Endodermal cell (in vitro differentiated cells): ENCODE data around the gene CYP4V2. TPM values are rescaled to one million over a fixed set of nuclear protein-coding genes. Genes with fewer than 3 reads are reported as not detected.

ENCODE experiments used
- DNase-seq: peaks from one replicate; pipeline ENCODE4 v3.0.0-alpha.2; 2017
- H3K27ac ChIP-seq: 2 replicates; pipeline ENCODE4 v1.5.1; 2013; ENCODE audit warnings: mild to moderate bottlenecking, low read depth, low read length, moderate library complexity
- H3K27me3 ChIP-seq: 2 replicates; pipeline ENCODE4 v1.6.1; 2013; ENCODE audit warnings: mild to moderate bottlenecking, low read length, moderate library complexity; ENCODE audit not compliant: insufficient read depth, control insufficient read depth, poor library complexity, severe bottlenecking
- H3K36me3 ChIP-seq: 2 replicates; pipeline ENCODE4 v1.7.0; 2013; ENCODE audit warnings: mild to moderate bottlenecking, low read length, moderate library complexity; ENCODE audit not compliant: control insufficient read depth, insufficient read depth
- H3K4me1 ChIP-seq: one replicate; pipeline ENCODE4 v1.7.0; 2013; ENCODE audit warnings: low read length; ENCODE audit not compliant: control insufficient read depth, insufficient read depth
- H3K4me3 ChIP-seq: 2 replicates; pipeline ENCODE4 v1.5.1; 2013; ENCODE audit warnings: mild to moderate bottlenecking, low read length, moderate library complexity
- H3K9ac ChIP-seq: 2 replicates; pipeline ENCODE4 v1.6.1; 2013; ENCODE audit warnings: mild to moderate bottlenecking, low read length, moderate library complexity; ENCODE audit not compliant: poor library complexity, severe bottlenecking; ENCODE audit errors: extremely low read depth
- H3K9me3 ChIP-seq: 2 replicates; pipeline ENCODE4 v1.6.1; 2013; ENCODE audit warnings: mild to moderate bottlenecking, low read length, moderate library complexity; ENCODE audit not compliant: control insufficient read depth
- H3K27ac Mint-ChIP-seq: 2 replicates; pipeline ENCODE4 v1.8.0; 2020; ENCODE audit warnings: mixed read lengths
- H3K27me3 Mint-ChIP-seq: 2 replicates; pipeline ENCODE4 v1.8.0; 2021; ENCODE audit warnings: mild to moderate bottlenecking, mixed read lengths; ENCODE audit not compliant: insufficient read depth
- H3K36me3 Mint-ChIP-seq: 2 replicates; pipeline ENCODE4 v1.8.0; 2020; ENCODE audit warnings: low read depth, mixed read lengths
- H3K4me1 Mint-ChIP-seq: 2 replicates; pipeline ENCODE4 v1.8.0; 2020; ENCODE audit warnings: mixed read lengths
- H3K4me3 Mint-ChIP-seq: 2 replicates; pipeline ENCODE4 v1.8.0; 2020; ENCODE audit warnings: mild to moderate bottlenecking, moderate library complexity, mixed read lengths
- H3K9me3 Mint-ChIP-seq: 2 replicates; pipeline ENCODE4 v1.8.0; 2020; ENCODE audit warnings: mild to moderate bottlenecking, mixed read lengths
- WGBS, 2 experiments: methylation state at CpG; one replicate each; pipeline versions ENCODE4 v1.1.5 to v1.1.7; 2013; ENCODE audit warnings: missing lambda C conversion rate in 2 of 2, mixed read lengths in 1 of 2; ENCODE audit not compliant: insufficient coverage in 1 of 2, insufficient read length in 1 of 2; 5-methylcytosine and 5-hydroxymethylcytosine counted together
- total RNA-seq, 2 donors: library from RNA; stranded (reverse); fragmentation: NEBNext Ultra II Directional in 1 of 2; extraction: Animal tissue kit (Norgen Biotek cat#: 25700) in 1 of 2; gene quantifications; 2 replicates in 1 of 2; 3 replicates in 1 of 2; pipeline ENCODE4 v1.2.1, GENCODE V29; 2021
- TF ChIP-seq, protein P1 (sequence below): fragments of 200-600 bp; sonication (generic); conservative IDR thresholded peaks from 2 replicates; pipeline ENCODE4 v1.5.0; 2021; ENCODE audit warnings: antibody characterized with exemption, mild to moderate bottlenecking

Gene CYP4V2
- total RNA-seq, 2 donors from 2014 or later = 2.0 to 2.1 TPM

DNA sequence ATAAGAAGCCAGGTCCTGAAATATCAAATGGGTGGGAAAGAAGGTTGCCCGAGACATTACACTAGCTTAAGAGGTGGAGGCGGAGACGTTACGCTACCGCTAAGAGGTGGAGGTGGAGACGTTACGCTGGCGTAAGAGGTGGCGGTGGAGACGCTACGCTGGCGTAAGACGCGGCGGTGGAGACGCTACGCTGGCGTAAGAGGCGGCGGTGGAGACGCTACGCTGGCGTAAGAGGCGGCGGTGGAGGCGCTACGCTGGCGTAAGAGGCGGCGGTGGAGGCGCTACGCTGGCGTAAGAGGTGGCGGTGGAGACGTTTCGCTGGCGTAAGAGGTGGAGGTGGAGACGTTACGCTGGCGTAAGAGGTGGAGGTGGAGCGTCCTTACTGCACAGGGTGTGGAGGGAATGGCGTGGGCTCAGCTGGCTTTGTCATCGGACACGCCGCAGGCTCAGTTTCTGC lies 12.8 kb downstream of the CYP4V2 start:
- Histone ChIP-seq H3K9me3 (no peaks in the 10 kb centered on the region), H3K4me3 (no peak overlapping the region), H3K36me3 (no peaks in the 10 kb centered on the region), H3K9ac (no peak overlapping the region), H3K4me1 (no peaks in the 10 kb centered on the region), H3K27ac (no peak overlapping the region), H3K27me3 (no peaks in the 10 kb centered on the region)
- DNase-seq = no peak
- TF ChIP-seq, protein P1, sequence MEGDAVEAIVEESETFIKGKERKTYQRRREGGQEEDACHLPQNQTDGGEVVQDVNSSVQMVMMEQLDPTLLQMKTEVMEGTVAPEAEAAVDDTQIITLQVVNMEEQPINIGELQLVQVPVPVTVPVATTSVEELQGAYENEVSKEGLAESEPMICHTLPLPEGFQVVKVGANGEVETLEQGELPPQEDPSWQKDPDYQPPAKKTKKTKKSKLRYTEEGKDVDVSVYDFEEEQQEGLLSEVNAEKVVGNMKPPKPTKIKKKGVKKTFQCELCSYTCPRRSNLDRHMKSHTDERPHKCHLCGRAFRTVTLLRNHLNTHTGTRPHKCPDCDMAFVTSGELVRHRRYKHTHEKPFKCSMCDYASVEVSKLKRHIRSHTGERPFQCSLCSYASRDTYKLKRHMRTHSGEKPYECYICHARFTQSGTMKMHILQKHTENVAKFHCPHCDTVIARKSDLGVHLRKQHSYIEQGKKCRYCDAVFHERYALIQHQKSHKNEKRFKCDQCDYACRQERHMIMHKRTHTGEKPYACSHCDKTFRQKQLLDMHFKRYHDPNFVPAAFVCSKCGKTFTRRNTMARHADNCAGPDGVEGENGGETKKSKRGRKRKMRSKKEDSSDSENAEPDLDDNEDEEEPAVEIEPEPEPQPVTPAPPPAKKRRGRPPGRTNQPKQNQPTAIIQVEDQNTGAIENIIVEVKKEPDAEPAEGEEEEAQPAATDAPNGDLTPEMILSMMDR = no peak
- H3K27ac Mint-ChIP-seq = no peak overlapping the region
- H3K9me3 Mint-ChIP-seq = peaks cover 8% of the 10 kb centered on the region
- H3K4me3 Mint-ChIP-seq = no peak overlapping the region
- H3K27me3 Mint-ChIP-seq = peaks cover 1% of the 10 kb centered on the region
- H3K36me3 Mint-ChIP-seq = peaks cover 6% of the 10 kb centered on the region
- WGBS, 2 experiments = 86 to 90% methylated on average over 13 to 40 of the region's 45 CpGs
- H3K4me1 Mint-ChIP-seq = no peaks in the 10 kb centered on the region

DNA sequence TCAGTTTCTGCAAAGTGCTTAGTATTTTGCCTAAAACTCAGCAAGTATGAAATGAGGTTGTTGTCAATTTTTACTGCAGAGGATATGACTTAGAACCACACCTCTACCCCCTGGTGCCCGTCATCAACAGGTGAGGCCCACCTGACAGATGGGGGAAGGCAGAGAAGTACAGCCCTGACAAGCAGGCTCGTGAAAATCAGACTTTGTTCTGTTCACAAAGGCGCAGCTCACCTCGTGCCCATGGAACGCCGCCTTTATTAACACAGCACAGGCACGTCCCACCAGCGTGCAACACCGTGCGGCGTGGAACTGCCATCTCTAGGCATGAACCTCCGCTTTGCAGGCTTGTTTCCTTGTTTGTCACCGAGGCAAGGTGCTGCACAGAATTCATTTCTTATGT lies 13.3 kb downstream of the CYP4V2 start:
- DNase-seq = no peak
- Histone ChIP-seq H3K36me3 (no peaks in the 10 kb centered on the region), H3K4me3 (no peak overlapping the region), H3K4me1 (no peaks in the 10 kb centered on the region), H3K27ac (no peak overlapping the region), H3K9ac (no peak overlapping the region), H3K9me3 (no peaks in the 10 kb centered on the region), H3K27me3 (no peaks in the 10 kb centered on the region)
- TF ChIP-seq, protein P1 = no peak
- H3K4me1 Mint-ChIP-seq = no peaks in the 10 kb centered on the region
- peaks cover 1% of the 10 kb centered on the region for H3K27me3 Mint-ChIP-seq
- peaks cover 12% of the 10 kb centered on the region for H3K9me3 Mint-ChIP-seq
- no peak overlapping the region for H3K4me3 Mint-ChIP-seq
- H3K27ac Mint-ChIP-seq = no peak overlapping the region
- H3K36me3 Mint-ChIP-seq = peaks cover 8% of the 10 kb centered on the region
- WGBS, 2 experiments = 95 to 98% methylated on average over 13 of the region's 13 CpGs

DNA sequence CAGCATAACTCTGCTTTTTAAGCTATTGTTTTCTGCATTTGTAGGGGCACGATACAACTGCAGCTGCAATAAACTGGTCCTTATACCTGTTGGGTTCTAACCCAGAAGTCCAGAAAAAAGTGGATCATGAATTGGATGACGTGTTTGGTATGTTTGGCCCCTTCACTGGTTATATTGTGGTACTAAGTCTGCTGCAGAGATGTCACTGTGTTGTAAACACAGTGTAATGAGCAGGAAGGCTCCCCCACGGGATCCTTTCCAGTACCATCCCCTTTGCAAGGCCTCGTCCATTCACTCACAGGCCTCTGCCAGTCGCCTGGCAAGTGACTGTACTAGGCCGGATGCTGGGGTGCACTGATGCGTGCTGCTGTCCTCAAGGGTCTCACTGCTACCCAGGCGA lies 13.8 kb downstream of the CYP4V2 start:
- no peak overlapping the region for H3K4me3 Mint-ChIP-seq
- H3K27me3 ChIP-seq = no peaks in the 10 kb centered on the region
- no peaks in the 10 kb centered on the region for H3K4me1 ChIP-seq
- no peak overlapping the region for H3K9ac ChIP-seq
- no peak overlapping the region for H3K27ac ChIP-seq
- no peaks in the 10 kb centered on the region for H3K9me3 ChIP-seq
- no peaks in the 10 kb centered on the region for H3K36me3 ChIP-seq
- DNase-seq = no peak
- no peaks in the 10 kb centered on the region for H3K4me1 Mint-ChIP-seq
- TF ChIP-seq, protein P1 = no peak
- H3K9me3 Mint-ChIP-seq = peaks cover 12% of the 10 kb centered on the region
- peaks cover 1% of the 10 kb centered on the region for H3K27me3 Mint-ChIP-seq
- no peak overlapping the region for H3K27ac Mint-ChIP-seq
- peaks cover 8% of the 10 kb centered on the region for H3K36me3 Mint-ChIP-seq
- H3K4me3 ChIP-seq = no peak overlapping the region
- WGBS, 2 experiments = 87 to 88% methylated on average over 6 to 8 of the region's 8 CpGs
